ENCODE measurements around the gene PIP4K2C.
"Not testable (repeated sequence)": the region's sequence is repeated elsewhere in the genome, so short reads cannot be mapped to it uniquely, and the experiment has no call there.

The PIP4K2C gene

GRCh38 chr12:57632073-57632957 lies 41.3 kb downstream of the PIP4K2C start:
- in situ Hi-C loops (cut with HindIII; ENCODE audit: low sequenced_read_pairs): no loop called here

- in situ Hi-C loops (cut with HindIII; ENCODE audit: low sequenced_read_pairs): no loop called here
Measured at GRCh38 chr12:57632958-57633840, 42.2 kb downstream of the PIP4K2C start, which contains the start of gene B4GALNT1. Gene B4GALNT1 (minus strand): TSS chr12:57633201. CDS start chr12:57632132, 1,069 bp downstream.

- in situ Hi-C loops (cut with HindIII; ENCODE audit: low sequenced_read_pairs): not testable (repeated sequence)
Measured at GRCh38 chr12:57636731-57637130, 45.7 kb downstream of the PIP4K2C start.

GRCh38 chr12:57637364-57637763 lies 46.4 kb downstream of the PIP4K2C start:
- in situ Hi-C loops (cut with HindIII; ENCODE audit: low sequenced_read_pairs): no loop called here

GRCh38 chr12:57638096-57638495 lies 47.1 kb downstream of the PIP4K2C start:
- in situ Hi-C loops (cut with HindIII; ENCODE audit: low sequenced_read_pairs): no loop called here

GRCh38 chr12:57640175-57641042 lies 49.4 kb downstream of the PIP4K2C start:
- in situ Hi-C loops (cut with HindIII; ENCODE audit: low sequenced_read_pairs): no loop called here

- in situ Hi-C loops (cut with HindIII; ENCODE audit: low sequenced_read_pairs): no loop called here
Measured at GRCh38 chr12:57641699-57642442, 50.9 kb downstream of the PIP4K2C start.

- in situ Hi-C loops (cut with HindIII; ENCODE audit: low sequenced_read_pairs): not testable (repeated sequence)
Measured at GRCh38 chr12:57645990-57646658, 55.1 kb downstream of the PIP4K2C start.

GRCh38 chr12:57646659-57647049 lies 55.7 kb downstream of the PIP4K2C start:
- in situ Hi-C loops (cut with HindIII; ENCODE audit: low sequenced_read_pairs): not testable (repeated sequence)

Measured in DLD1 (cell line).